Hematopoietic multipotent progenitor cell treated with erythropoietin and hydrocortisone succinate and interleukin-3 and kit ligand, for 4 days (in vitro differentiated cells): Measurements from ENCODE around the gene EIF4G2.

Source experiments
- DNase-seq: peaks from one replicate; pipeline ENCODE4 v3.0.0-alpha.2; 2015

Gene EIF4G2

GRCh38 chr11:10807493-10808234 lies 1.1 kb downstream of the EIF4G2 start:
- peak; percentile 70 for DNase-seq

- no peak for DNase-seq
These were observed 2.5 kb downstream of the EIF4G2 start for GRCh38 chr11:10806206-10806605.

- DNase-seq: no peak
These were observed 3.0 kb downstream of the EIF4G2 start for GRCh38 chr11:10805741-10806140.

GRCh38 chr11:10803676-10804075 lies 5.0 kb downstream of the EIF4G2 start:
- no peak for DNase-seq

- no peak for DNase-seq
These were observed 8.4 kb downstream of the EIF4G2 start for GRCh38 chr11:10800292-10800691.

- no peak for DNase-seq
These were observed 10.3 kb downstream of the EIF4G2 start for GRCh38 chr11:10798330-10798928.

- peak; percentile 61 for DNase-seq
These were observed 11.2 kb downstream of the EIF4G2 start for GRCh38 chr11:10797531-10797930.

- DNase-seq: no peak
These were observed 11.7 kb downstream of the EIF4G2 start for GRCh38 chr11:10797001-10797400.

GRCh38 chr11:10796191-10796590 lies 12.5 kb downstream of the EIF4G2 start:
- DNase-seq: no peak

GRCh38 chr11:10793470-10794255 lies 15.1 kb downstream of the EIF4G2 start:
- peak; percentile 36 for DNase-seq

- peak; percentile 91 for DNase-seq
These were observed 16.2 kb downstream of the EIF4G2 start for GRCh38 chr11:10792385-10793068.

GRCh38 chr11:10786451-10786850 lies 22.3 kb downstream of the EIF4G2 start:
- peak; percentile 62 for DNase-seq

- no peak for DNase-seq
These were observed 23.6 kb downstream of the EIF4G2 start for GRCh38 chr11:10785146-10785474.

GRCh38 chr11:10784232-10785145 lies 24.2 kb downstream of the EIF4G2 start:
- DNase-seq: no peak

- no peak for DNase-seq
These were observed 28.7 kb downstream of the EIF4G2 start for GRCh38 chr11:10780040-10780439.

- no peak for DNase-seq
These were observed 29.6 kb downstream of the EIF4G2 start for GRCh38 chr11:10779086-10779485.

GRCh38 chr11:10778217-10778970 lies 30.3 kb downstream of the EIF4G2 start:
- DNase-seq: no peak

- peak; percentile 64 for DNase-seq
These were observed 30.9 kb downstream of the EIF4G2 start for GRCh38 chr11:10777806-10778205.

GRCh38 chr11:10777393-10777793 lies 31.3 kb downstream of the EIF4G2 start:
- no peak for DNase-seq

- DNase-seq: no peak
These were observed 33.9 kb downstream of the EIF4G2 start for GRCh38 chr11:10774811-10775210.

GRCh38 chr11:10771457-10771856 lies 37.3 kb downstream of the EIF4G2 start:
- DNase-seq: no peak
